GM10266 (cell line): ENCODE data around the gene MRPS24.
"Not testable (repeated sequence)": the region's sequence is repeated elsewhere in the genome, so short reads cannot be mapped to it uniquely, and the experiment has no call there.

ENCODE experiments used
- DNase-seq: peaks from one replicate; pipeline ENCODE4 v3.0.0; 2012; ENCODE audit errors: extremely low spot score
- TF ChIP-seq, protein P1 (sequence below): IDR thresholded peaks from 2 replicates; pipeline ENCODE4 v1.5.1; 2012; ENCODE audit warnings: mild to moderate bottlenecking, low read depth; ENCODE audit not compliant: control insufficient read depth, insufficient read depth; ENCODE audit errors: missing control alignments

Gene MRPS24

DNA sequence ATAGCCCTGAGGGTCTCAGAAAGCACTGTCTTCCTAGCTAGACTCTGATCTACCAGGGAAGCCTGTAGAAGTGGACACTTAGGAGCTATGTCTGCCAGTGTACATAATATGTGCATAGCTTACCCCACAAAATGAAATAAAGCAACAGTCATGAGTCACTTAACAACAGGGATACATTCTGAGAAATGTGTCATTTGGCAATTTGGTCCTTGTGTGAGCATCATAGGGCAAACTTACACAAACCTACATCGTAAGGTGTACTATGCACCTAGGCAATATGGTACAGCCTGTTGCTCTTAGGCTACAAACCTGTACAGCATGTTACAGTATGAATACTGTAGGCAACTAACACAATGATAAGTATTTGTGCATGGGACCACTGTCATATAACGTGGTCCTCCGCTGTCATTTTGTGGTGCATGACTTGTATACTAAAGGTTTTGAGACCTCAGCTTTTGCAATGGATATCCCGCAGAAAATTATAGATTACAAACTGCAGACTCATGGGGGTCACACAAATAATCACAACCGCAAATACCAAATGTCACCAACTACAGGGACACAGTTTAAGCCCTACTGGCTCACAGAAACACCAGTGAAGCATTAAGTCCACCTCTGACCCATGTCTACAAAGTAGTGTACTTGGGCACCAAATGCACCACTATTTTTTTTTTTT, 35.4 kb upstream of the MRPS24 start:
- DNase-seq, result no peak
- TF ChIP-seq, protein P1, sequence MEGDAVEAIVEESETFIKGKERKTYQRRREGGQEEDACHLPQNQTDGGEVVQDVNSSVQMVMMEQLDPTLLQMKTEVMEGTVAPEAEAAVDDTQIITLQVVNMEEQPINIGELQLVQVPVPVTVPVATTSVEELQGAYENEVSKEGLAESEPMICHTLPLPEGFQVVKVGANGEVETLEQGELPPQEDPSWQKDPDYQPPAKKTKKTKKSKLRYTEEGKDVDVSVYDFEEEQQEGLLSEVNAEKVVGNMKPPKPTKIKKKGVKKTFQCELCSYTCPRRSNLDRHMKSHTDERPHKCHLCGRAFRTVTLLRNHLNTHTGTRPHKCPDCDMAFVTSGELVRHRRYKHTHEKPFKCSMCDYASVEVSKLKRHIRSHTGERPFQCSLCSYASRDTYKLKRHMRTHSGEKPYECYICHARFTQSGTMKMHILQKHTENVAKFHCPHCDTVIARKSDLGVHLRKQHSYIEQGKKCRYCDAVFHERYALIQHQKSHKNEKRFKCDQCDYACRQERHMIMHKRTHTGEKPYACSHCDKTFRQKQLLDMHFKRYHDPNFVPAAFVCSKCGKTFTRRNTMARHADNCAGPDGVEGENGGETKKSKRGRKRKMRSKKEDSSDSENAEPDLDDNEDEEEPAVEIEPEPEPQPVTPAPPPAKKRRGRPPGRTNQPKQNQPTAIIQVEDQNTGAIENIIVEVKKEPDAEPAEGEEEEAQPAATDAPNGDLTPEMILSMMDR, result no peak

GRCh38 chr7:43902542-43903054, 33.3 kb upstream of the MRPS24 start:
- no peak for DNase-seq
- TF ChIP-seq, protein P1, result no peak

DNA sequence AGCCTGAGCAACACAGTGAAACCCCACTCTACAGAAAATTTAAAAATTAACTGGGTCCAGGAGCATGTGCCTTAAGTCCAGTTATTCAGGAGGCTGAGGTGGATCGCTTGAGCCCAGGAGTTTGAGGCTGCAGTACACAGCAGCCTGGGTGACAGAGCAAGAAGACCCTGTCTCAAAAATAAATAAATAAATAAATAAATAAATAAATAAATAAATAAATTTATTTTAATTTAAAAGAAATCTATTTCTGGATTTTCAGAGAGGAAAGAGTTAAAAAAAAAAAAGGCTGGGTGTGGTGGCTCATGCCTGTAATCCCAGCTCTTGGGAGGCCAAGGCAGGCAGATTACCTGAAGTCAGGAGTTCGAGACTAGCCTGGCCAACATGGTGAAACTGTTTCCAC, 29.3 kb upstream of the MRPS24 start:
- DNase-seq, result not testable (repeated sequence)

- DNase-seq, result no peak
- TF ChIP-seq, protein P1, result no peak
These were observed 26.6 kb upstream of the MRPS24 start for GRCh38 chr7:43895847-43896415.

- TF ChIP-seq, protein P1, result no peak
These were observed 22.0 kb upstream of the MRPS24 start for GRCh38 chr7:43891069-43891955.

GRCh38 chr7:43890468-43890867, 21.2 kb upstream of the MRPS24 start:
- DNase-seq, result no peak
- TF ChIP-seq, protein P1, result no peak

More at GRCh38 chr7:43891069-43891955, 22.0 kb upstream of the MRPS24 start:
- no peak for DNase-seq

GRCh38 chr7:43888993-43889945, 20.0 kb upstream of the MRPS24 start:
- TF ChIP-seq, protein P1, result no peak
- no peak for DNase-seq
